HEK293 (cell line): Measurements from ENCODE around the gene PPM1N.

Experiments used
- CTCF ChIA-PET: fragments of 350-600 bp; formaldehyde crosslinking; extraction: SDS; loops from one replicate; lab custom pipeline; 2021; ENCODE audit warnings: antibody characterized with exemption; lab: Yijun Ruan, JAX
- POLR2A ChIA-PET: fragments of 300-600 bp; formaldehyde crosslinking; extraction: SDS; loops from one replicate; lab custom pipeline; 2020; ENCODE audit warnings: antibody characterized with exemption, inconsistent platforms; lab: Yijun Ruan, JAX
- H3K27ac ChIP-seq: fragments of 200-500 bp; sonication (Bioruptor generic); 2 replicates; pipeline ENCODE4 v1.5.1; 2014; ENCODE audit warnings: low read depth, low read length, control low read depth, inconsistent platforms; ENCODE audit errors: extremely low read depth
- H3K36me3 ChIP-seq, 2 experiments: fragments of 200-500 bp in 1 of 2; sonication (Bioruptor generic) in 1 of 2; 1 replicate in 1 of 2; 2 replicates in 1 of 2; pipeline ENCODE4 v1.5.1; 2014 to 2017; ENCODE audit warnings: inconsistent platforms in 2 of 2, low read length in 2 of 2; ENCODE audit not compliant: control insufficient read depth in 2 of 2, insufficient read depth in 1 of 2
- H3K4me1 ChIP-seq: fragments of 200-500 bp; sonication (Bioruptor generic); 2 replicates; pipeline ENCODE4 v1.5.1; 2014; ENCODE audit warnings: mild to moderate bottlenecking, low read length, inconsistent platforms; ENCODE audit not compliant: control insufficient read depth, insufficient read depth
- H3K4me3 ChIP-seq: 2 replicates; pipeline ENCODE4 v1.5.1; 2011; ENCODE audit warnings: low read depth, mild to moderate bottlenecking, control low read depth, low read length, moderate library complexity
- H3K9me3 ChIP-seq: fragments of 200-500 bp; sonication (Bioruptor generic); 2 replicates; pipeline ENCODE4 v1.5.1; 2014; ENCODE audit warnings: low read depth, low read length, inconsistent platforms; ENCODE audit not compliant: control insufficient read depth, insufficient read depth
- BCL11B ChIP-seq: fragments of 450-650 bp; formaldehyde crosslinking; IDR thresholded peaks from 2 replicates; pipeline ENCODE4 v1.5.1; 2016; ENCODE audit warnings: low read depth, missing biosample characterization, missing genetic modification characterization
- EGR2 ChIP-seq: fragments of 450-650 bp; formaldehyde crosslinking; IDR thresholded peaks from 2 replicates; pipeline ENCODE4 v1.5.1; 2016; ENCODE audit warnings: low read depth, missing biosample characterization, missing genetic modification characterization
- GLIS2 ChIP-seq: fragments of 450-650 bp; formaldehyde crosslinking; IDR thresholded peaks from 2 replicates; pipeline ENCODE4 v1.5.1; 2016; ENCODE audit warnings: missing biosample characterization, missing genetic modification characterization
- HOXA7 ChIP-seq: sonication (generic); formaldehyde crosslinking; IDR thresholded peaks from 2 replicates; pipeline ENCODE4 v1.8.1; 2022; ENCODE audit warnings: missing genetic modification reagents, borderline replicate concordance
- KLF10 ChIP-seq: fragments of 450-650 bp; IDR thresholded peaks from 2 replicates; pipeline ENCODE4 v1.5.1; 2018; ENCODE audit warnings: missing biosample characterization, mild to moderate bottlenecking, missing genetic modification characterization
- OVOL3 ChIP-seq: fragments of 450-650 bp; formaldehyde crosslinking; IDR thresholded peaks from 2 replicates; pipeline ENCODE4 v1.5.1; 2016; ENCODE audit warnings: missing biosample characterization, missing genetic modification characterization
- YY1 ChIP-seq: fragments of 450-650 bp; formaldehyde crosslinking; IDR thresholded peaks from 2 replicates; pipeline ENCODE4 v1.5.1; 2018; ENCODE audit warnings: missing biosample characterization, missing genetic modification characterization
- ZBTB1 ChIP-seq: fragments of 450-650 bp; formaldehyde crosslinking; IDR thresholded peaks from 2 replicates; pipeline ENCODE4 v1.5.1; 2016; ENCODE audit warnings: missing biosample characterization, missing genetic modification characterization
- ZBTB8A ChIP-seq: fragments of 450-650 bp; formaldehyde crosslinking; IDR thresholded peaks from 2 replicates; pipeline ENCODE4 v1.5.1; 2016; ENCODE audit warnings: missing biosample characterization, missing genetic modification characterization
- ZFHX2 ChIP-seq: fragments of 450-650 bp; formaldehyde crosslinking; conservative IDR thresholded peaks from 2 replicates; pipeline ENCODE4 v1.5.1; 2016; ENCODE audit warnings: missing biosample characterization, missing genetic modification characterization
- ZFP41 ChIP-seq: fragments of 450-650 bp; formaldehyde crosslinking; IDR thresholded peaks from 2 replicates; pipeline ENCODE4 v1.5.1; 2016; ENCODE audit warnings: missing biosample characterization, missing genetic modification characterization, borderline replicate concordance
- ZIC2 ChIP-seq: fragments of 450-650 bp; formaldehyde crosslinking; IDR thresholded peaks from 2 replicates; pipeline ENCODE4 v1.5.1; 2016; ENCODE audit warnings: missing biosample characterization, missing genetic modification characterization
- ZNF140 ChIP-seq: fragments of 450-650 bp; formaldehyde crosslinking; IDR thresholded peaks from 2 replicates; pipeline ENCODE4 v1.5.1; 2016; ENCODE audit warnings: missing biosample characterization, missing genetic modification characterization
- ZNF16 ChIP-seq: fragments of 450-650 bp; formaldehyde crosslinking; IDR thresholded peaks from 2 replicates; pipeline ENCODE4 v1.5.1; 2016; ENCODE audit warnings: low read depth, missing biosample characterization, missing genetic modification characterization
- ZNF18 ChIP-seq: fragments of 450-650 bp; formaldehyde crosslinking; IDR thresholded peaks from 2 replicates; pipeline ENCODE4 v1.5.1; 2016; ENCODE audit warnings: missing biosample characterization, missing genetic modification characterization
- ZNF239 ChIP-seq: fragments of 450-650 bp; formaldehyde crosslinking; IDR thresholded peaks from 2 replicates; pipeline ENCODE4 v1.5.1; 2016; ENCODE audit warnings: missing biosample characterization, missing genetic modification characterization
- ZNF311 ChIP-seq: fragments of 450-650 bp; formaldehyde crosslinking; IDR thresholded peaks from 2 replicates; pipeline ENCODE4 v1.5.1; 2017; ENCODE audit warnings: missing biosample characterization, missing genetic modification characterization, borderline replicate concordance
- ZNF341 ChIP-seq: fragments of 450-650 bp; formaldehyde crosslinking; IDR thresholded peaks from 2 replicates; pipeline ENCODE4; 2016; ENCODE audit warnings: low read depth, missing biosample characterization, missing genetic modification characterization
- ZNF394 ChIP-seq: fragments of 450-650 bp; formaldehyde crosslinking; IDR thresholded peaks from 2 replicates; pipeline ENCODE4 v1.5.1; 2016; ENCODE audit warnings: missing biosample characterization, missing genetic modification characterization, mild to moderate bottlenecking, moderate library complexity, borderline replicate concordance
- ZNF423 ChIP-seq: fragments of 450-650 bp; formaldehyde crosslinking; IDR thresholded peaks from 2 replicates; pipeline ENCODE4 v1.5.1; 2016; ENCODE audit warnings: missing biosample characterization, missing genetic modification characterization
- ZNF514 ChIP-seq: fragments of 450-650 bp; formaldehyde crosslinking; IDR thresholded peaks from 2 replicates; pipeline ENCODE4 v1.5.1; 2016; ENCODE audit warnings: missing biosample characterization, missing genetic modification characterization
- ZNF560 ChIP-seq: fragments of 450-650 bp; formaldehyde crosslinking; IDR thresholded peaks from 2 replicates; pipeline ENCODE4 v1.5.1; 2017; ENCODE audit warnings: missing biosample characterization, missing genetic modification characterization, borderline replicate concordance
- ZNF571 ChIP-seq: fragments of 450-650 bp; formaldehyde crosslinking; IDR thresholded peaks from 2 replicates; pipeline ENCODE4 v1.5.0; 2017; ENCODE audit warnings: missing biosample characterization, missing genetic modification characterization
- ZNF585B ChIP-seq: fragments of 450-650 bp; formaldehyde crosslinking; IDR thresholded peaks from 2 replicates; pipeline ENCODE4 v1.5.1; 2016; ENCODE audit warnings: missing biosample characterization, missing genetic modification characterization
- ZNF600 ChIP-seq: fragments of 450-650 bp; formaldehyde crosslinking; IDR thresholded peaks from 2 replicates; pipeline ENCODE4 v1.5.1; 2016; ENCODE audit warnings: missing biosample characterization, missing genetic modification characterization
- ZNF626 ChIP-seq: fragments of 450-650 bp; sonication (Bioruptor Pico); formaldehyde crosslinking; IDR thresholded peaks from 2 replicates; pipeline ENCODE4 v1.5.1; 2018; ENCODE audit warnings: missing biosample characterization, missing genetic modification characterization, inconsistent platforms
- ZNF654 ChIP-seq: fragments of 450-650 bp; formaldehyde crosslinking; IDR thresholded peaks from 2 replicates; pipeline ENCODE4 v1.5.1; 2016; ENCODE audit warnings: low read depth, missing biosample characterization, missing genetic modification characterization
- ZNF658 ChIP-seq: fragments of 450-650 bp; formaldehyde crosslinking; IDR thresholded peaks from 2 replicates; pipeline ENCODE4; 2016; ENCODE audit warnings: missing biosample characterization, missing genetic modification characterization
- ZNF670 ChIP-seq: fragments of 450-650 bp; formaldehyde crosslinking; IDR thresholded peaks from 2 replicates; pipeline ENCODE4 v1.5.1; 2016; ENCODE audit warnings: missing biosample characterization, missing genetic modification characterization, low read depth
- ZNF704 ChIP-seq: fragments of 450-650 bp; formaldehyde crosslinking; IDR thresholded peaks from 2 replicates; pipeline ENCODE4 v1.5.1; 2016; ENCODE audit warnings: missing biosample characterization, missing genetic modification characterization
- ZNF843 ChIP-seq: fragments of 450-650 bp; formaldehyde crosslinking; IDR thresholded peaks from 2 replicates; pipeline ENCODE4 v1.5.1; 2016; ENCODE audit warnings: missing biosample characterization, missing genetic modification characterization
- ZSCAN16 ChIP-seq: fragments of 450-650 bp; formaldehyde crosslinking; IDR thresholded peaks from 2 replicates; pipeline ENCODE4 v1.5.1; 2016; ENCODE audit warnings: missing biosample characterization, missing genetic modification characterization
- TF ChIP-seq, protein P1 (sequence below): fragments of 450-650 bp; formaldehyde crosslinking; IDR thresholded peaks from 2 replicates; pipeline ENCODE4 v1.5.1; 2016; ENCODE audit warnings: missing biosample characterization, missing genetic modification characterization, borderline replicate concordance
- TF ChIP-seq, protein P2 (sequence below): fragments of 450-650 bp; formaldehyde crosslinking; optimal IDR thresholded peaks from 2 replicates; pipeline ENCODE3; 2016; ENCODE audit warnings: missing biosample characterization, mild to moderate bottlenecking, missing genetic modification characterization

Gene PPM1N

DNA sequence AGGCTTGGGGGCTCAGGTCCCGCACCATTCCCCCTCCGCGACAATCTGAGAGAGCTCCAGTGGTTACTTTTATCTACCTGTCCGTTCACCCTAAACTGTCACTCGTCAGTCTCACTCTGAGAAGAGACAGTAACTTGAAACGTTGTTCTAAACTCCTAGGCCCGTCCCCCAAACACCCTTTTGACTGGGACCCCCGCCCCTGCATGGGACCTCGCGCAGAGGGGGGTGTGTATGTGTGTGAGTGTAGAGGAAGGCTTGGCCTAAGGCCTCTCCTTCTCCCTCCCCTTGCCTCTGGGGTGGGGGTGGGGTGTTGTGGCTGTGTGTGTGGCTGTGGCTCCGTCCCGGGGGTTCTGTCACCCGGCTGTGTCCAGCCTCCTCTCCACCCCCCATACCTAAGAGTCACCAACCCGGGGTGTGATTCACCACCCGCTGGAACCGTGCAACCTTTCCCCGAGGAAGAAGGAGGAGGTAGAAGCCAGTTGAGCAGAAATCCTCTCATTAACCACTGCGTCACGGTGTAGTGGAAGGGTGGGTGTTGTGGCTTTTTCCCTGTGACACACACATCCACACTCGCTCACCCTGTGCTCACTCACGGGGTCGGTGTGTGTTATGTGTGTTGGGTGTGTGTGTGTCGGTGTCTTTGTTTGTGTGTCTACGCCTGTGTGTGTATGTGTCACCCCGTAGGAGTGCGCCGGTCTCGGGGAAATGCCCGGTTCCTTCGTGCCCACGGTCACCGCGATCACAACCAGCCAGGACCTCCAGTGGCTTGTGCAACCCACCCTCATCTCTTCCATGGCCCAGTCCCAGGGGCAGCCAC lies 28.1 kb upstream of the PPM1N start:
- POLR2A ChIA-PET = interaction anchor here (0.5 to 3.1 kb wide), 9 partner anchors 8 to 251 kb away, joined by 3 to 52 read pairs (median 8); no protein-coding TSS in a partner anchor
- no peaks in the 10 kb centered on the region for H3K36me3 ChIP-seq
- no peaks in the 10 kb centered on the region for H3K9me3 ChIP-seq
- peak overlapping the region; percentile 65 for H3K4me3 ChIP-seq
- H3K4me1 ChIP-seq = peaks cover 5% of the 10 kb centered on the region; the same call in 1 of the 2 replicates
- H3K27ac ChIP-seq = no peak overlapping the region; the same call in 1 of the 2 replicates
- CTCF ChIA-PET = interaction anchor here (0.6 to 7.6 kb wide), 8 partner anchors 9 to 184 kb away, joined by 3 to 86 read pairs (median 10); no protein-coding TSS in a partner anchor
- no peak for TF ChIP-seq ZNF843 (tag by site-specific recombination)
- TF ChIP-seq ZFP41 (tag by site-specific recombination) = no peak
- TF ChIP-seq ZNF658 (tag by site-specific recombination) = no peak
- TF ChIP-seq ZNF140 (tag by site-specific recombination) = no peak
- TF ChIP-seq KLF10 = peak; percentile 10; the same call in 1 of the 2 replicates
- TF ChIP-seq ZNF704 (tag by site-specific recombination) = no peak
- 0 out of 2 replicates have a peak, but pooled peaks have one; percentile 10 for TF ChIP-seq ZNF394 (tag by site-specific recombination)
- no peak for TF ChIP-seq ZNF585B
- TF ChIP-seq ZBTB1 (tag by site-specific recombination) = no peak
- peak; percentile 70; the same call in 1 of the 2 replicates for TF ChIP-seq EGR2 (tag by site-specific recombination)
- no peak for TF ChIP-seq ZBTB8A
- TF ChIP-seq ZNF423 (tag by site-specific recombination) = no peak
- TF ChIP-seq ZSCAN16 = no peak
- peak; percentile 12; the same call in 1 of the 2 replicates for TF ChIP-seq GLIS2 (tag by site-specific recombination)
- TF ChIP-seq, protein P1, sequence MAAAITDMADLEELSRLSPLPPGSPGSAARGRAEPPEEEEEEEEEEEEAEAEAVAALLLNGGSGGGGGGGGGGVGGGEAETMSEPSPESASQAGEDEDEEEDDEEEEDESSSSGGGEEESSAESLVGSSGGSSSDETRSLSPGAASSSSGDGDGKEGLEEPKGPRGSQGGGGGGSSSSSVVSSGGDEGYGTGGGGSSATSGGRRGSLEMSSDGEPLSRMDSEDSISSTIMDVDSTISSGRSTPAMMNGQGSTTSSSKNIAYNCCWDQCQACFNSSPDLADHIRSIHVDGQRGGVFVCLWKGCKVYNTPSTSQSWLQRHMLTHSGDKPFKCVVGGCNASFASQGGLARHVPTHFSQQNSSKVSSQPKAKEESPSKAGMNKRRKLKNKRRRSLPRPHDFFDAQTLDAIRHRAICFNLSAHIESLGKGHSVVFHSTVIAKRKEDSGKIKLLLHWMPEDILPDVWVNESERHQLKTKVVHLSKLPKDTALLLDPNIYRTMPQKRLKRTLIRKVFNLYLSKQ (tag by site-specific recombination) = no peak
- no peak for TF ChIP-seq YY1 (tag by site-specific recombination)
- TF ChIP-seq ZNF560 = no peak
- no peak for TF ChIP-seq ZNF311 (tag by site-specific recombination)
- TF ChIP-seq ZFHX2 (tag by site-specific recombination) = peak; percentile 67
- TF ChIP-seq ZNF239 (tag by site-specific recombination) = no peak
- TF ChIP-seq ZNF514 (tag by site-specific recombination) = no peak
- no peak for TF ChIP-seq BCL11B (tag by site-specific recombination)
- TF ChIP-seq ZNF16 (tag by site-specific recombination) = no peak
- TF ChIP-seq ZIC2 (tag by site-specific recombination) = 0 out of 2 replicates have a peak, but pooled peaks have one; percentile 7
- no peak for TF ChIP-seq ZNF571
- TF ChIP-seq ZNF18 = no peak
- no peak for TF ChIP-seq HOXA7 (CRISPR knock-in tag)
- TF ChIP-seq, protein P2, sequence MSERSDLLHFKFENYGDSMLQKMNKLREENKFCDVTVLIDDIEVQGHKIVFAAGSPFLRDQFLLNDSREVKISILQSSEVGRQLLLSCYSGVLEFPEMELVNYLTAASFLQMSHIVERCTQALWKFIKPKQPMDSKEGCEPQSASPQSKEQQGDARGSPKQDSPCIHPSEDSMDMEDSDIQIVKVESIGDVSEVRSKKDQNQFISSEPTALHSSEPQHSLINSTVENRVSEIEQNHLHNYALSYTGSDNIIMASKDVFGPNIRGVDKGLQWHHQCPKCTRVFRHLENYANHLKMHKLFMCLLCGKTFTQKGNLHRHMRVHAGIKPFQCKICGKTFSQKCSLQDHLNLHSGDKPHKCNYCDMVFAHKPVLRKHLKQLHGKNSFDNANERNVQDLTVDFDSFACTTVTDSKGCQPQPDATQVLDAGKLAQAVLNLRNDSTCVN (tag by site-specific recombination) = no peak
- TF ChIP-seq OVOL3 (tag by site-specific recombination) = no peak
- no peak for TF ChIP-seq ZNF670 (tag by site-specific recombination)
- no peak; the same call in 1 of the 2 replicates for TF ChIP-seq ZNF341 (tag by site-specific recombination)
- no peak for TF ChIP-seq ZNF626 (tag by site-specific recombination)
- TF ChIP-seq ZNF654 (tag by site-specific recombination) = no peak
- 0 out of 2 replicates have a peak, but pooled peaks have one; percentile 15 for TF ChIP-seq ZNF600 (tag by site-specific recombination)
